Activated CD4-positive, alpha-beta memory T cell treated with anti-CD3 and anti-CD28 coated beads for 36 hours (primary cell): Measurements from ENCODE around the gene KRT6A. TPM values are rescaled to one million over a fixed set of nuclear protein-coding genes. Genes with fewer than 3 reads are reported as not detected.
"Not testable (repeated sequence)": the region's sequence is repeated elsewhere in the genome, so short reads cannot be mapped to it uniquely, and the experiment has no call there.

Source experiments
- CTCF ChIA-PET: fragments of 350-600 bp; sonication (Branson Sonifier 250); formaldehyde crosslinking; loops from one replicate; lab custom pipeline; 2021; ENCODE audit warnings: antibody characterized with exemption, inconsistent platforms; lab: Charles Lee
- POLR2A ChIA-PET: fragments of 350-600 bp; sonication (Branson Sonifier 250); formaldehyde crosslinking; loops from one replicate; lab custom pipeline; 2021; ENCODE audit warnings: antibody characterized with exemption; lab: Charles Lee
- DNase-seq: peaks from one replicate; pipeline ENCODE4 v3.0.0-alpha.2; 2020
- H3K27ac Mint-ChIP-seq: one replicate; pipeline ENCODE4 v1.8.0; 2021; ENCODE audit warnings: mixed read lengths
- H3K27me3 Mint-ChIP-seq: one replicate; pipeline ENCODE4 v1.8.0; 2021; ENCODE audit warnings: mixed read lengths
- H3K36me3 Mint-ChIP-seq: one replicate; pipeline ENCODE4 v1.8.0; 2021; ENCODE audit warnings: mixed read lengths
- H3K4me1 Mint-ChIP-seq: one replicate; pipeline ENCODE4 v1.8.0; 2021; ENCODE audit warnings: low read depth, mixed read lengths
- H3K4me3 Mint-ChIP-seq: one replicate; pipeline ENCODE4 v1.8.0; 2021; ENCODE audit warnings: mild to moderate bottlenecking, mixed read lengths
- H3K9me3 Mint-ChIP-seq: one replicate; pipeline ENCODE4 v1.8.0; 2021; ENCODE audit warnings: mixed read lengths
- intact Hi-C: fragments of 100-400 bp; cut with micrococcal nuclease; formaldehyde crosslinking; loops from one replicate; pipeline ENCODE4 v1.15.1; 2023
- total RNA-seq, 2 experiments: library from RNA; stranded (reverse); gene quantifications; one replicate each; pipeline ENCODE4 v1.2.3, GENCODE V29; 2021

KRT6A gene
- total RNA-seq, 2 experiments from 2014 or later: not detected

DNA sequence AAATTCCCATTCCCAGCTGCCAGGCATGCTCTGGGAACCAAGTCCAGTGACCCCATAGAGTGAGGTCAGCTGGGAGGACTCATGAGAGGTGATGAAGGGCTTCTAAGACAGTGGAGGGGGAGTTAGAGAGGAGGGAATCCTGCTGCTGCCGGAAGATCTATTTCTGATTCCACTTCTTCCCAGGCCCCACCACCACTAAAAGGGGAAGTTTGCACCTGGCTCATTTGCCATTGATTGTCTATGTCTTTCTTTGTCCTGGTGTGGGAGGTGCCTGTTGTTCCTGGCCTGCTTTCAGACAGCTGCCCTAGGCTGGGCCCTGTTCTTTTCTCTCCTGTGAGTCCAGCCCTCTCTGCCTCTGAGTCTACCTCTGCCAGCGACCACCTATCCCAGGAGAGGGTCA is 3.0 kb upstream of the KRT6A start:
- ChIA-PET POLR2A (no interaction called here), CTCF (no interaction called here)
- Mint-ChIP-seq H3K4me3 (no peak overlapping the region), H3K27ac (no peak overlapping the region), H3K9me3 (no peaks in the 10 kb centered on the region), H3K36me3 (no peaks in the 10 kb centered on the region), H3K27me3 (peaks cover 13% of the 10 kb centered on the region), H3K4me1 (no peaks in the 10 kb centered on the region)
- intact Hi-C loops: no loop called here
- DNase-seq: no peak

DNA sequence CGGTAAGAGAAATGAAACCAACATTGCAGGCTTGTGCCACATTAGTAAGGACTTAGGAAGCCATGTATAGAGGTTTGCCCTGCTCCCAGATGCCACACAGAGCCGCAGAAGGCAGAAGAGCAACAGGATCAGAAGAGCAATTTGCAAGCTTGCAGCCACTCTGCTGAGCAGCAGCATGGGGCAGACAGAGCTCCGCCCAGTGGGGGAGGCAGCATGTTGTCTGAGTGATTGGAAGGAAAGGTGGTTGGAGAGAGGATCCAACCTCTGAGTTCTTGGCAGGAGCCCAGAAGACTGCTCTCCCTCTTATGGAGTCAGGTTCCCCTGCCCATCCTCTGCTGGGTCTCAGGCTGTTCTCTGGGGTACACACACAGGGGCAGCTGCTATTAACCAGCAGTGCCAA is 2.3 kb upstream of the KRT6A start:
- no peaks in the 10 kb centered on the region for H3K9me3 Mint-ChIP-seq
- H3K4me3 Mint-ChIP-seq: no peak overlapping the region
- POLR2A ChIA-PET: no interaction called here
- H3K27me3 Mint-ChIP-seq: peaks cover 11% of the 10 kb centered on the region
- no peaks in the 10 kb centered on the region for H3K36me3 Mint-ChIP-seq
- DNase-seq: no peak
- no peak overlapping the region for H3K27ac Mint-ChIP-seq
- intact Hi-C loops: no loop called here
- CTCF ChIA-PET: no interaction called here
- no peaks in the 10 kb centered on the region for H3K4me1 Mint-ChIP-seq

DNA sequence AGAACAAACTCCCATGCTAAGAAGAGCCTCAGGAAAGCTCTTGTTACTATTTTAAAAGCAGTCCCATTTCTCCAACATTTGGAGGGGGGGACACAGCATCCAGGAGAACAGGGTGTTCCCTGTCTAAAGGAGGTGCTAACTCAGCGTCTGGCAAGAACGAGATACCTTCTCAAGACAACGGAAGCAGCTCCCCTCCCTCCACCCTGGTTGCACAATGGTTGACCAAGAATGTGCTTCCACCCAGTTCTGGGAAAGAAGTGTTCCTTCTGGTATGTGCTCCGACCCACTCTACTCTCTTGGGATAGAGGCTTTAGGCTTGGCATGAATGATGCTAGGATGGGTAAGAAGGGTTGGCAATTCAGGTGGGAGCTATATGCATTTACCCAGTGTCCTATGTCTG is 1.5 kb upstream of the KRT6A start:
- peaks cover 11% of the 10 kb centered on the region for H3K27me3 Mint-ChIP-seq
- intact Hi-C loops: no loop called here
- no peaks in the 10 kb centered on the region for H3K36me3 Mint-ChIP-seq
- CTCF ChIA-PET: interaction anchor here (0.6 kb wide), 1 partner anchor 100 kb away, joined by 3 read pairs; no protein-coding TSS in a partner anchor
- H3K4me3 Mint-ChIP-seq: no peak overlapping the region
- H3K4me1 Mint-ChIP-seq: no peaks in the 10 kb centered on the region
- no peak for DNase-seq
- POLR2A ChIA-PET: no interaction called here
- no peak overlapping the region for H3K27ac Mint-ChIP-seq
- H3K9me3 Mint-ChIP-seq: no peaks in the 10 kb centered on the region

DNA sequence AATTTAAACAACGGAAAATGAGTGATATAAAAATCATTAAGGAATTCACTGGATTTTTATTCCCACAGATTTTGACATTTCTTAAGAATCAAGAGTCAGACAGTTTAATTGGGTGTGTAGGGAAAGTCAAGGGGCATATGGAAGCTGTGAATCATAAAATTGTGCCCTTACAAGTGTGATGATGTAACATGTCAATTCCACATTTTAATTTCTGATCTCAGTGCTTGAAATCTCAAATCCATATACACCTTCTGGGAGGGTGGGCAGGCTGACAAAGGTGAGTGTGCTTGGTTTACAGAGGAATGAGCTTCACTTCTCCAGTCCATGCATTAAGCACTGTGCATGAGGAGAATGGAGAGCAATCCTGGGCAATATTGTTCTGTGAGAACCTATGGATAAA is 1.0 kb upstream of the KRT6A start:
- Mint-ChIP-seq H3K4me1 (no peaks in the 10 kb centered on the region), H3K27me3 (peaks cover 11% of the 10 kb centered on the region), H3K27ac (no peak overlapping the region), H3K9me3 (no peaks in the 10 kb centered on the region), H3K4me3 (no peak overlapping the region), H3K36me3 (no peaks in the 10 kb centered on the region)
- intact Hi-C loops: no loop called here
- POLR2A ChIA-PET: no interaction called here
- CTCF ChIA-PET: interaction anchor here (0.6 kb wide), 1 partner anchor 100 kb away, joined by 3 read pairs; no protein-coding TSS in a partner anchor
- no peak for DNase-seq

DNA sequence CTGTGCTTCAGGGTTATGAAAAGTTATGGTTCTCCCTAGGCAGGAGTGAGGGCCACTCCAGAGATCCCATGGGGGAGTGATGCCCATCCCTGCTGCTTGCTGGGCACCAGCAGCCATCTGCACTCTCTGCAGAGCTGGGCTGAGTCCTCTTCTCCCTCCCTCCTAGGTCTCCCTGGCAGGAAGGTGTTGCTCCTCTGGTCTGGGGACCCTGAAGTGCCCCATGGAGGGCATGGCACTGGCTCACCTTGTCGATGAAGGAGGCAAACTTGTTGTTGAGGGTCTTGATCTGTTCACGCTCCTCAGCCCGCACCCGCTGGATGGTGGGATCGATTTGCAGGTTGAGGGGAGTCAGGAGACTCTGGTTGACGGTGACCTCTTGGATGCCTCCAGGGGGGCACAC is 652 bp downstream of the KRT6A start:
- H3K27ac Mint-ChIP-seq, DNase-seq, POLR2A ChIA-PET, H3K4me3 Mint-ChIP-seq, intact Hi-C loops, CTCF ChIA-PET, H3K4me1 Mint-ChIP-seq, H3K36me3 Mint-ChIP-seq, H3K9me3 Mint-ChIP-seq: not testable (repeated sequence)
- peaks cover 11% of the 10 kb centered on the region for H3K27me3 Mint-ChIP-seq

DNA sequence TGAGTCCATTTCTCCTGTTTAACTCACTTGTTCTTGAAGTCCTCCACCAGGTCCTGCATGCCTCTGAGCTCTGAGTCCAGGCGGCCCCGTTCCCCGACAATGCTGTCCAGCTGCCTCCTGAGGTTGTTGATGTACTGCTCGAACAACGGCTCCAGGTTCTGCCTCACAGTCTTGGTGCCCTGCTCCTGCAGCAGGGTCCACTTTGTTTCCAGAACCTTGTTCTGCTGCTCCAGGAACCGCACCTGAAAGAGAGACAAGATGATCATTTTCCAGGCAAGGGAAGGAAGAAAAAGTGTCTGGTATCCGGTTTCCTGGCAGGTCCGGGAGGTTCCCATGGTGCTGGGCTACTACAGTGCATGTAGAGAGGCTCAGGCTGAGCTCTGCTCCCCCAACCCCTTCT is 1.6 kb downstream of the KRT6A start:
- POLR2A ChIA-PET, H3K4me3 Mint-ChIP-seq, intact Hi-C loops, H3K27ac Mint-ChIP-seq, H3K36me3 Mint-ChIP-seq, H3K9me3 Mint-ChIP-seq, H3K4me1 Mint-ChIP-seq, CTCF ChIA-PET, DNase-seq: not testable (repeated sequence)
- peaks cover 16% of the 10 kb centered on the region for H3K27me3 Mint-ChIP-seq

DNA sequence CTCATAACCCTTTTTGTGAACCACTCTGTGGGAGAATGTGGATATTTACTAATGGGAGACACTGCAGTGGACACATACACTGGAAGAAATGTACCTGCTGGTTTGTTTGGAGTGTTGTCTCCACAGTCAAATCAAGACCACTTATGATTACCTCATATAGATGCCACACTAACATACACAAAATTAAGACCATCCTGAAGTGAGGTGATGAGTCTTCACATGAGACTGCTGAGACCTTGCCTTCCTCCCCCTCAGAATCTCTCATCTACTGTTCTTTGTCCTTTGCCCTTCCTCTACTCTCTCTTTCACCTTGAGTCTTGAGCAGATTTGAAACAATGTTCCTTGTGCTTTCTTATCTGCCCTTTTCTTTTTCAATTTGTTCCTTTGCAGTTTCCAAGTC is 4.3 kb downstream of the KRT6A start:
- intact Hi-C loops: no loop called here
- no peak for DNase-seq
- no peak overlapping the region for H3K27ac Mint-ChIP-seq
- no peak overlapping the region for H3K4me3 Mint-ChIP-seq
- ChIA-PET POLR2A (no interaction called here), CTCF (no interaction called here)
- H3K9me3 Mint-ChIP-seq: peaks cover 11% of the 10 kb centered on the region
- peaks cover 26% of the 10 kb centered on the region for H3K27me3 Mint-ChIP-seq
- H3K4me1 Mint-ChIP-seq: no peaks in the 10 kb centered on the region
- no peaks in the 10 kb centered on the region for H3K36me3 Mint-ChIP-seq

DNA sequence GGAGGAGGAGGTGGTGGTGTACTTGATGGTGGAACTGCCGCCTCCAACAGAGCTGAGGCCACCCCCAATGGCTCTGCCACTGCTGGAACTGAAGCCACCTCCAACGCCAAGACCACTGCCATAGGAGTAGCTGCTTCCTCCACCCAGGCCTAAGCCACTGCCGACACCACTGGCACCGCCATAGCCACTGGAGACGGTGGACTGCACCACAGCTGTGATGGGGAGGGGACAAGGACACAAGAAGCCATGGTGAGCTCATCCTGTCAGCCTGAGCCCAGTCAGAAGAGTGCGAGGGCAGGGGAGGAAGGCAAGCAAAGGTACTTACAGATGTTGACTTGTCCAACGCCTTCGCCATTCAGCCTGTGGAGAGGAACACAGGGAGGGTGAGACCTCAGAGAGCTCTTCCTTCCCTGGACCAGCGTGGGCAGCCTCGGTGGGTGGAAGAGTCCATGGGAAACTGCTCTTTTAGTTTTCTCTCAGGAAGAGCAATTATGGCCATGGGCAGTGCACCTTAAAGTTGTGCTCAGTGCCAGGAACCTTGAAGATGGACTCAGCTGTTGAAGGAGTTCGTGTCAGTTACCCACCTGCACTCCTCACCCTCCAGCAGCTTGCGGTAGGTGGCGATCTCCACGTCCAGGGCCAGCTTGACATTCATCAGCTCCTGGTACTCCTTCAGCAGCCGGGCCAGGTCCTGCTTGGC is 5.2 kb downstream of the KRT6A start:
- H3K4me1 Mint-ChIP-seq, H3K36me3 Mint-ChIP-seq, intact Hi-C loops, DNase-seq, H3K4me3 Mint-ChIP-seq, POLR2A ChIA-PET, CTCF ChIA-PET, H3K27ac Mint-ChIP-seq: not testable (repeated sequence)
- Mint-ChIP-seq H3K9me3 (peaks cover 11% of the 10 kb centered on the region), H3K27me3 (peaks cover 33% of the 10 kb centered on the region)

DNA sequence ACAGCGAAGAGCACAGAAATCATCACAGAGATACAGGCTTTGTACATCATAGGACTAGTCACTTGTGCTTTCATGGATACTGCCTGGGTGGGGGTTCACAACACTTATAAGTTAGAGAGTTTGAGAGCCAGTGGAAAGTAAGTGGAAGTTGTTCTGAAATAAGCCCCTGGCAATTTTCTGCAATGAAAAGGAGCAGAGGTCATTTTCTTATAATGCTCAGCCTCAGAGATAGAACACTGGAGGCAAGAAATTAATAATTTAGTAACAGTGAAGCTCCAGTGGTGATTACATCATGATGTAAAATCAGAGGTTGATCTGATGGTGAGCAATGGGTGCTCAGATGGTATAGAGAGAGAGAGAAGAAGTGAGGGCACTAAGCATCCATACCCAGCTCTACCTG is 5.8 kb downstream of the KRT6A start:
- Mint-ChIP-seq H3K27ac (no peak overlapping the region), H3K36me3 (no peaks in the 10 kb centered on the region), H3K9me3 (peaks cover 11% of the 10 kb centered on the region), H3K4me3 (no peak overlapping the region), H3K27me3 (peaks cover 34% of the 10 kb centered on the region), H3K4me1 (no peaks in the 10 kb centered on the region)
- CTCF ChIA-PET: no interaction called here
- POLR2A ChIA-PET: no interaction called here
- intact Hi-C loops: no loop called here
- no peak for DNase-seq

DNA sequence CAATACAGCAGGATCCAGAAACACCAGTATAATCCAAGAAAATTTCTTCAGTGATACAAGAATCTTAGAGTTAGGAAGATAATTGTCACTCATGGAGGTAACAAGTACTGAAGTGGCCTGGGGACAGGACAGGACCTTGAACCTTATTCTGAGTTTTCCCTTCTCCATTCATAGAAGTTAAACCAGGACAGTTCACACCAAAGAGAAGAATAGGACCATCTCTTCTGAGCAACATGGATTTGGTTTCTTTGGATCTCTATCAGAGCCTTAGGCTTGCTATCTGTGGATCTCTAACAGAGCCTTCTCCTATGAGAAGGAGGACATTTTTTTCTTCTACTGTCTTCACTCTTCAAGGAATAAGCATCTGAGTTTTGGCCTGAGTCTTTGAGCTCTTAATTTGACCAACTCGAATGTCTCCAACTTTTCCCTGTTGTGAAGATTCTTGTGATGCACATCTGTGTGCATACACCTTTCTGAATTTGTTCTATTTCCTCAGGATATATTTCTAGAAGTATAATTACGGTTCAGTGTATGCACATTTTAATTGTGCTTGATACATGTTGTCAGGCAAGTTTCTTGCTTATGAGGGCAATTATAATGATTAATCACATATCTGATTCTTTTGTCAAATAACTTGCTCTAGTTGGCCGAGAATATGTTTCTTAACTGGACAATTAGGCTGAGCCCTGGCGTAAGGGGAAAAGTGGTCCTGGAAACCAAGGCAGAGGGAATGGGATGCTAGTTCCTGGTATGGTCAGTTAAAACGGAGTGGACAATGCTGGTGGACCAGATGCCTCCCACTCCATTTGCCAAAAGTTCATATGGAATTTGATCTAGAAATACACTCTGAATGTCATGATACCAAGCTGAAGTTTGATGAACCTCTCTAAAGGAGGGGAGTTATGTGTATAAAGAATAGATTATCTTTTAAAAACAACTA is 6.6 kb downstream of the KRT6A start:
- Mint-ChIP-seq H3K4me3 (no peak overlapping the region), H3K36me3 (no peaks in the 10 kb centered on the region), H3K9me3 (peaks cover 11% of the 10 kb centered on the region), H3K27ac (no peak overlapping the region), H3K4me1 (no peaks in the 10 kb centered on the region), H3K27me3 (peaks cover 31% of the 10 kb centered on the region)
- ChIA-PET CTCF (no interaction called here), POLR2A (no interaction called here)
- no peak for DNase-seq
- intact Hi-C loops: no loop called here

DNA sequence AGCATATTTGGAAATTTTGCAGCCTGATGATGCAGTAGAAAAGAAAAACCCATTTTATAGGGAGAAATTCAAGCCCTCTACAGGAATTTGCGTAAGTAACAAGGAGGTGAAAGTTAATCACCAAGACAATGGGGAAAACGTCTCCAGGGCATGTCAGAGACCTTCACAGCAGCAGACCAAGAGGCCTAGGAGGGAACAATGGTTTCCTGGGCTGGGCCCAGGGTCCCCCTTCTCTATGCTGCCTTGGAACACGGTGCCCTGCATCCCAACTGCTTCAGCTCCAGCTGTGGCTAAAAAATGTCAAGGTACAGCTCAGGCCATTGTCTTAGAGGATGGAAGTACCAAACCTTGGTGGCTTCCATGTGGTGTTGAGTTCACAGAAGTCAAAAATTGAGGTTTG is 13.0 kb downstream of the KRT6A start:
- H3K4me1 Mint-ChIP-seq: no peaks in the 10 kb centered on the region
- peaks cover 7% of the 10 kb centered on the region for H3K9me3 Mint-ChIP-seq
- ChIA-PET CTCF (no interaction called here), POLR2A (no interaction called here)
- no peaks in the 10 kb centered on the region for H3K36me3 Mint-ChIP-seq
- DNase-seq: no peak
- peaks cover 24% of the 10 kb centered on the region for H3K27me3 Mint-ChIP-seq
- no peak overlapping the region for H3K4me3 Mint-ChIP-seq
- intact Hi-C loops: no loop called here
- no peak overlapping the region for H3K27ac Mint-ChIP-seq

DNA sequence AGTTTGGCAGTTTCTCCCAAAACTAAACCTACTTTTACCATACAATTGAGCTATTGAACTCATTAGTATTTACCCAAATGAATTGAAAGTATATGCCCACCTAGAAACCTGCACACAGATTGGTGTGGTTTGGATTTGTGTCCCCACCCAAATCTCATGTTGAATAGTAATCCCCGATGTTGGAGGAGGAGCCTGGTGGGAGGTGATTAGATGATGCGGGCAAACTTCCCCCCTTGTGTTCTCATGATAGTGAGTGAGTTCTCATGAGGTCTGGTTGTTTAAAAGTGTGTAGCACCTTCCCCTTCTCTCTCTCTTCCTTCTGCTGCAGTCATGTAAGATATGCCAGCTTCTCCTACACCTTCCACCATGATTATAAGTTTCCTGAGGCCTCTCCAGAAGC is 15.4 kb downstream of the KRT6A start:
- Mint-ChIP-seq H3K27ac (no peak overlapping the region), H3K27me3 (peaks cover 7% of the 10 kb centered on the region), H3K9me3 (no peaks in the 10 kb centered on the region), H3K4me1 (no peaks in the 10 kb centered on the region), H3K4me3 (no peak overlapping the region), H3K36me3 (no peaks in the 10 kb centered on the region)
- DNase-seq: no peak
- intact Hi-C loops: no loop called here
- ChIA-PET POLR2A (no interaction called here), CTCF (no interaction called here)
